Activated naive CD4-positive, alpha-beta T cell (primary cell): ENCODE results near the gene GRID1.
"Not testable (repeated sequence)": the region's sequence is repeated elsewhere in the genome, so short reads cannot be mapped to it uniquely, and the experiment has no call there.

ENCODE experiments used
- DNase-seq, 4 experiments: peaks; one replicate each; lab custom pipeline; 2025; lab: John Stamatoyannopoulos, UW

GRID1 gene

DNA sequence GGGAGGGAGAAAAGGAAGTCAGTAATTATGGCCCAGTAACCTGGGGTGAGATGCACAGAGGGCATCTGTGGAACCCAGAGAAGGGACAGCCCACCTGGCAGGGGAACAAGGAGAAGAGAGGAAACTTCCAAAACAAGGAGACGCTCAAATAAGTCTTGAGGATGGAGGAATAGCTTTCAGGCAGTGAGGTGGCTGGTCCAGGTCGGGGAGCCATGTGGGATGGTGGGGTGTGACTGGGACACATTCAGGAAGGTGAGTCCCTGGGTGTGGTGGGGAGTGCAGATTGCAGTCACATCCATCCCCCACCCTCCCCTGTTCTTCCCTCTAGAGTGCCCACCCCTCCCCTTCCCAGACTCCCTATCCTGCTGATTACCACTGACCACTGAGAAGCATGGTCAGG lies 175.4 kb downstream of the GRID1 start:
- DNase-seq: no peak

DNA sequence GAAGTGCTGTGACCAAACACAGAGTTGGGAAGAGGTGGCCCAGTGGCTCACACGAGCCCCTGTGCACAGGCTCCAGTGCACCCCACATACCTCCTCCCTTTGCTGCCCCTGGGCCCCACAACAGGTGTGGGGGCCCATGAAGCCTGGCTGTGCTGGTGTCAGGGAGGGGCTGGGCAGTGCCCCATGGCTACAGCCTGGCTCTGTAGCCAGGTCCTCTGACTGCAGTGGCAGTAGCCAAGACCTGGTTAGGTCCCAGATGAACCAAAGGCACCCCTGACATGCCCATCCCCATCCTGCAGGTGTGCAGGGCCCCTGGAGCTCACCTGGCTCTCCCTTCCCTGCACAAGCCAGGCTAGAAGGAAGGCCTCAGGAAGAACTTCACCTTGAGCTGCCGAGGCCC lies 176.3 kb downstream of the GRID1 start:
- DNase-seq: no peak

DNA sequence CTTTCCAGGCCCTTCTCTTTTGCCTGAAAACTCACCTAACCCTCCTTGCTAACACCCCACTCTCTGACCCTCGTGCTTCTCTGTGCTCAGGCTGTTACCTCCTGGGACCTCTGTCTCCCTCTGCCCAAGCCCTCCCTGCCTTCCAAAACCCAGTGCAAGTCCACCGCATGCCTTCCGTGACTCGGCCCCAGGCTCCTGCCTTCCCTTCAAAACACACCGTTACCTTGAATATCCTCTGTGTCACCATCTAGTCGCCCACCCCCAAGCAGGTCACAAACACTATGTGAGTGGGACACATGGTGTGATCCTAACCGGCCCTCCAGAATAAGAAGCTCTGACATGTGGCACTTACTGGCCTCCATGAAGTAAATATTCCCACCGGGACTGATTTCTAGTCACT lies 176.7 kb downstream of the GRID1 start:
- DNase-seq: no peak

DNA sequence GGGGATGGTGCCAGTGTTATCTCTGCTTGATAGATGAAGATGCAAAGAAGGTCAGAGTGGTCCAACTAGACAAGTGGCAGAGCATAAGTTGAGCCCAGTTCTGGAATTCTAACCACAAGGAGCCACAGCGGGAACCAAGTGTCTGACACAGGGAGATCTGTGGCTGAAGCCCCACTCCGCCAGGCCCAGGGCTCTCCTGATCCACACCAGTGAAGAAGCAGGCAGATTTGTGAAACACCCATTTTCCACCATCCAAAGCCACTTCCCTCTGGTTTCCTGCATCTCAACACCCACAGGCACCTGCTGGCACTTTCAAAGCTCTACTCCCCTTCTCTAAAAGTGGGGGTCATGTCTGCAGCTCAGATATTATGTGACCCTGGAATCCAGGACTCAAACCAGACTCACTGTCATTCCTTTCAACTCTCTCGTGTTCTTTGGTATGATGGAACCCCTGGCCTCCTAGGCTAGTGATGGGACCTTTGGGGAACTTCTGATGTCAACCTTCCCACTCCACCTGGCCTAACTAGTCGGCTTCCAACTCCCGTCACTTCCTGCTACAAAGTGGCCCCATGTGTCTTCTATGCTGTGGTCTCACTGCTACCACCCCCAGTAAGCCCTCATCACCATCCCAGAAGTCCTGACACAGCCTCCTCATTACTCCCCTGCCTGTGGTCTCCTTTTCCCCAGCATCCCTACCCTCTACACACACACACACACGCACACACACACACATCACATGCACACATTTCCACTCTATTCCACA lies 177.6 kb downstream of the GRID1 start:
- DNase-seq: no peak

DNA sequence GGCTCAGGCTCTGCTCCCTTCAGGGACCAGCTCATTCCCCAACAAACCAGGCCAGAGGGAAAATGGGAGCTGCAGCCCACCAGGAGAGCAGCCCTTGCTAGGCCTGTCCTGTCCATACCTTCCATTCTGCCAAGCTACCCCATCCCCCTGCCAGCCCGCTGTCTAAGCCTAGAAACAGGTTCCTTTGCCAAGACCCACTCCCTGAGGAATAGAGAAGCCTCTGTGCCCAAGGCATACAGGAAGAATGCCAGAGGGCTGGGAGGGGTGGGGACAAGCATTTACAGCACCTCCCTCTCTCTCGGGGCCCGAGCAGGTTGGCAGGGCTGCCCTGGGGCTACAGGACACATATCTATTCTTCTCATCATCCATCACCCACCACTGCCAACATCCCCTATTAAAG lies 178.3 kb downstream of the GRID1 start:
- no peak for DNase-seq

DNA sequence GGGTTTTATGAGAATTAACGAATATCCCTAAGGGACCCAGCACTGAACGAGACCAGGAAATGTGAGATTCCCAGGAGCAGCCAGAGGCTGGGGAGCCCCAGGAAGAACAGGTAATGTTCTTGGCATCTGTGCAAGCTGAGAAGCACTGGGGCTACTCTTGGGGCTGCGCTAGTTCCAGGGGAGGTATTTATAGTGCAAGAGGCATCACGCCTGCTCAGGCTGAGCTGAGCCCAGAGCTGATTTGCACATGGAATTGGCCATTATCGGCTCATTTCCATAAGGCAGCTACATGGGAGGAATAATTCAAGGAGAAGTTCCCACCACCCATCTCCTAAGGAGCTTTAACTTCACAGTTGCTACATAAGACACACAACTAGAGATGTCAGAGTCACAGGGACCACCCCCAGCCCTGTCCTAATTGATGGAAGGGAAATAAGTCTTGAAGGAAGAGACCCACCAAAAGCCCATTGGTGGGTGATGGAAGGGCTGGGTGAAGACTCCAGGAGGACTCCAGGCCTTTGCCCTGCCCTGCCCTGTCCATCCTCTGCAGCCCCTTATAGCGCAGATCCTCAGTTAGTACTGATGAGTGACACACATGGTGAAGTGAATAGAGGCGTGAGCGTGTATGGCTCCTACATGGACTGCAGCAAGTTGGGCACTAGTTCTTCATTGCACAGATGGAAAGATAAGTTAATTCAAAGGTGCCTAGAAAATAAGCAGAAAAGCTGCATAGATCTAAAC lies 178.9 kb downstream of the GRID1 start:
- no peak for DNase-seq

DNA sequence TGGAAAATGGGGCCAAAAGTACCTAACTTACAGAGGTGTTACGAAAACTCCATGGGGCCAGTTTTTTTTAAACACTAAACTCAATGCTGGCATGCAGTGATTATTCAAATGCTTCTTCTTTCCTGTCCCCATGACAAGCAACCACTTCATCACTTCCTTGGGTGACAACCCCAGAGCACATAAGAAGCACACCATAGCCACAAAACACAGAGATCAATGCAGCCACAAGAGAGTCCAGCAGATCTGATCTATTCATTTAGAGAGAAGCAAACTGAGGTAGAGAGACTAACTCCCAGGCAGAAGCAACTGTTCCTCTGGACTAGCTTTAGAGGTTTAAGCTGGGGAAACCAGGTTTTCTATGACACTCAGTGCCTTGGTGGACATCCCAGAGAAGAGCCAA lies 180.0 kb downstream of the GRID1 start:
- no peak for DNase-seq

DNA sequence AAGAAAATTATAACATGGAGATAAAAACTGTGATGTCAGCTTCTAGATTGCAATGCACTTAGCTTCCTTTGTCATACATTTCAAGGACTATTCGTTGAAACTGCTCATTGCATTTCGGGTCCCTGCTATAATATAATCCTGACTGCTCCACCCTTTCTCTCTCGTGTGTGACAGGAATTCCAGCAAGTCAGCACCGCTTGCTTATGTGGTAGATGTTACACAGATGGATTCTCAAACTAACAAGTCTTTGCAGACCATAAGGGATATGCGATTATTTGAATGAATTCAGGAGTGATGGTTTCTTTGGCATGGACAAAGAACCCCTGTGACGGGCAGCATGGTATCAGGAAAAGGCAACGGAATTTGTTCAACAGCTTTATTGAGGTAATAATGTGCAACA lies 184.0 kb downstream of the GRID1 start:
- DNase-seq: no peak

DNA sequence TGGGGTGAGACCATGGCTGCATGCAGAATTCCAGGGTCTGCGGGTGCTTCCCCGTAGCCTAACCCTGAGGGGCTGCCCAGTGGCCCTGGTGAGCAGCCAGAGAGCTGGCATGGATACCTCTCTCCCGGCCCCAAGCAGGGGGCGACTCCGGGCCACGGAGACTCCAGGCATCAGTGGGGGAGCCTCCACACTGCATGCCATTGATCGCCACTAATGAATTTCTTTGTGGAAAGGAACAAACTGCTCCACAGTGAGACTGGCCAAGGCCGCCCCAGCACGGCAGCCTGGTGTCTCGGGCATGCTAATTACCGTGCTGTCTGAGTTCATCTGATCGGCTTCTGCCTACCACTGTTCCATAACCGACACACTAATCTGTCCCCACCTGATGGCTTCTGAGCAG lies 184.4 kb downstream of the GRID1 start:
- DNase-seq: no peak

DNA sequence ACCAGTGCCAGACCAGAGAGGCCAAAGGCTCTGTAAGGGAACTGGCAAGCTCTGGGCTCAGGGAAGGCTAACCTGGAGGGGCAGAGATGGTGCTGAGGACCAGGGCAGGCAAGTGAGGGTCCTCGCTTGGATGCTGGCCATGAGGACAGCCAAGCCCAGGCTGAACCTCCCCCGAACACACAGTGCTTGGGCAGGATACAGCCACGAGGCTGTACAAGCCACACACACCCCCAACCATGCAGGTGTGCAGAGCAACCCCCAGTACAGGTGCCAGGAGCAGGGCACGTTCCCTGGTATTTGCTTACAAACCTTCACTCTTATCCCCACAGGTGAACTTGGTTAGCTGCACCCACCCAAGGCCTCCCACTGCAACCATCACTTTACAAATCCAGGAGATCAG lies 185.7 kb downstream of the GRID1 start:
- no peak for DNase-seq

DNA sequence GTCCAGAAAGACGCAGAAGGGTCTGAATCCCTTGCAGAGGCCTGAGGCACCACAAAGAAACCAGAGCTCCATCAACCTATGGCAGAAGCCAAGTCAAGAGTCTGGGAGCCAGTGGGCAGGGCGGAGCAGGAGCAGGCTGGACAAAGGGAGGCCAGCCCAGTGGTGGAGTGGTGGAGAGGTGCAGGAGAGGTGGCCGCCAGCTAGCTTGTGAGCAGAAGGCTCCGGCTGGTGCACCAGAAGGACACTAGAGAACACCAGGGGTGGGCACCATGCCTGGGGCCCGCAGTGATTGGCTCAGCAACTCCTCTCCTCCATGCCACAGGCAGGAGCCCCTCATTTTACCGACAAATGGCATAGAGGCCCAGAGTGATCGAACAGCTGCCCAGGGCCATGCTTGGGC lies 186.6 kb downstream of the GRID1 start:
- DNase-seq: no peak

DNA sequence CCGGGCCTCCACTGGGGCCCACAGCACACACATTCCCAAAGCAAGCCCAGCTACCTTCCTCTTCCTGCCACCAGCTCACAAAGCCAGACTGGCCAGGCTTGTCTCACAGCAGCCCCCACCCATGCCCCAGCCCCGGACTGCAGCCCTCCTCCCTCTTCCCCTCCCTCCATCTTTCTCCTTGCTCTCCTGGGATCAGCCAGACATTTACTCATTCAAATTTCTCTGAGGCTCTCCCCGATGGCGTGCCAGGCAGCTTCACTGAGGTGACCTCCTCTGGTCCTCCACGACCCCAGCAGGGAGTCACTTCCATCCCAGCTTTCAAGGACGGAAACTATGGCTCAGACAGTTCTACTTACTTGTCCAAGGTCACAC lies 187.5 kb downstream of the GRID1 start:
- DNase-seq: no peak

DNA sequence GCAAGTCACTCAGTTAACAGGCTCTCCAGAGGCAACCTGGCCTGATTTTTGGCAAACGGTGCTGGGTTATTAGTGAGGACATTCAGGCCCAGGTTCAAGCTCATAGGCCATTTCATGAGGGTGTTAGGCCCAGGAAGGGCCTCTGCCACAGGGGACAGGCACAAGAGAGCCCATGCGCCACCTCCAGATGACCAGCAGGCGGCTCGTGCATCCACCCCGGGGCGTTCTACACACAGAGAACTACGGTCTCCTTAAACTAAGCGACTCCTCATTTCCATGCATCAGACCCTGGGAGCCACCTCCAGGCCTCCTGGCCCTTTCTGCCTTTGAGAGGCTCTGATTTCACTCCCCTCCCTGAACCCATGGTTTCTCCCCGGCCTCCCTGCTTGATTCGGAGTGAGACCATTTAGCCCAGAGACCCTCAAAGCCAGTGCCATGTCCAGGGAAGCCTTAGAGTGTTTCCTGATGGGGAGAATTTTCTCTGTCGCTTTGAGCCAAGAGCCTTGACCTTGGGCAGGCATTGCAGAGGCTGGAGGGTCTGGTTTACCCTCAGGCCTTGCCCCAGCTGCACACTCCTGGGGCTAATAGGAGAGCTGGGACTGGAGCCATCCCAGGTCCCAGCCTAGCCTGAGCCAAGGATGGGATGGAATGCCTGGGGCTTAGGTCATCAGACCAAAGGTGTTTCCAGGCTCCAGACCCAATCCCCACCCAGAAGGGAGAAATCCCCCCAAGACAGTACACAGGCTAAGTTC lies 188.0 kb downstream of the GRID1 start:
- DNase-seq: no peak

DNA sequence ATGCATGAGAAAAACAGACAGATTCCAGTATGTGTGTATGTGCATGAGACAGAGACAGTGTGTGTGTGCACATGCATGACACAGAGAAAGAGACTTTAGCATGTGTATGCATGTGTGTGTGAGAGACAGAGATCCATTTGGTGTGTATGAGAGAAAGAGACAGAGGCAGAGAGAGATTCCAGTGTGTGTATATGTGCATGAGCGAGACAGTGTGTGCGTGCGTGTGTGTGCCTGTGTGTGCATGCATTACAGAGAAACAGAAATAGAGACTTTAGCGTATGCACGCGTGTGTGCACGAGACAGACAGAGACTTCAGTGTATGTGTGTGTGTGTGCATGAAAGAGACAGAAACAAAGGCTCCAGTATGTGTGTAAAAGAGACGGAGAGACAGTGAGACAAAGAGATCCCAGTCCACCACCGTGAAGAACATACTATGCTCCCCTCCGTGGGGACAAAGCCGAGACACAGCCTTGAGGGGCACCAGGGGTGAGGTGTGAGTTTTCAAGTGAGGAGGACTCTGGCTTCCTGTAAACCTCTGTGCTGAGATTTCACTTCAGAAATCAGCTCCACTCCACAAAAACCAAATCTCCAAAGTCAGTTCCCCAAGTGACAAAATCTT lies 188.9 kb downstream of the GRID1 start:
- no peak for DNase-seq

DNA sequence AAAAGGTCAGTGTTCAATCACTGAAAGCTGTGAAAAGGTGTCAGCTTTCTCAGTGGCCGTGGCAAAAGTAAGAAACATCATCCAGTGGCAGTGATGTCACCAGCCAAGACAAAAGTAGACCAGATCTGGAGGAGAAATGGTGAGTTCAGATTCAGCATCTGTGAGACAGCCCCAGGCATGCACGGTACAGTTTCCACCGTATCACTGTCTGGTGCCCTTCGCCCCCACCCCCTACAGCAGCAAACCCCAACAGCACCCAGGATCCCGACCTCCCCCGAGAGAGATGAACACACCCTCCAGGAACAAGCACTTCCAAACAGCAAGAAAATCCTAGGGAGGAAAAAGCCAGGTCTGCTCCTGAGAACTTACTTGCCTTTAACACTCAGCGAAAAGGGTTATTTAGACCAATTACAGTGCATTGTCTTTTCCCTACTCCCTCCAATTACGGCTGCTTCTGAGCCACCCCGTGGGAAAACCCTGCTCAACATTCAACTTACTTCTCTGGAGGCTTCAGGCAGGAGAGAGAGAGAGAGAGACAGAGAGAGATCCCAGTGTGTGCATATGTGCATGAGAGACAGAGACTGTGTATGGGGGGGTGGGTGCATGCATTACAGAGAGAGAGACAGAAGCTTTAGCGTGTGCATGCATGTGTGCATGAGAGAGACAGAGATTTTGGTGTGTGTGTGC lies 189.6 kb downstream of the GRID1 start:
- no peak for DNase-seq

DNA sequence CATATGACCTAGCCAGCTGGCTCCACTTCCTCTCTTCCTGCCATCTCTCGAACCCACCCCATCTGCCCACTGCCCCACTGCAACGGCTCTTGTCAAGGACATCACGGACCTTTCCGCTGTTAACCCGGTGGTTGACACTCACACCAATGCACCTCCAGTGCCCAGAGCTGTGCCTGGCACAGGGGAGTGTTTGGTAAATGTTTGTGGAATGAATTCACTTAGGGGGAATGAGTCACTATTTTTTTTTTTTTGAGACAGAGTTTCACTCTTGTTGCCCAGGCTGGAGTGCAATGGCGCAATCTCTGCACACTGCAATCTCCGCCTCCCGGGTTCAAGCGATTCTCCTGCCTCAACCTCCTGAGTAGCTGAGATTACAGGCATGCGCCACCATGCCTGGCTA lies 191.1 kb downstream of the GRID1 start:
- not testable (repeated sequence) for DNase-seq

DNA sequence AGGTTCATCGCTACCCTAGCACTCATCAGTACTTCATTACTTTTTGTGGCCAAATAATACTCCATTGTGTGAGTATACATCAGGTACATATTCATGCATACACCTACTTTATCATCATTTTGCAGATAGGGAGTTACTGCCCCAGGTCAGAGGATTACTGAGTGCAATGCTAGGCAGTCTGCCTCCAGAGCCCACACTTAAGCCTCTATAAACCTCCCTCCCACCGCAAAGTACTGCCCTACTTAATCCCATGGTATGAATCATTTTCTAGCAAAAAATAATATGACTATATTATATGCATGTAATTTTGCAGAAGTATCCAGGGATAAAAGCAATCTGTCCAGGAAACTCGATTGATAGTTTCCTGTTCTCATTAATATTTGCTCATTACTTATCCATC lies 194.3 kb downstream of the GRID1 start:
- DNase-seq: no peak

DNA sequence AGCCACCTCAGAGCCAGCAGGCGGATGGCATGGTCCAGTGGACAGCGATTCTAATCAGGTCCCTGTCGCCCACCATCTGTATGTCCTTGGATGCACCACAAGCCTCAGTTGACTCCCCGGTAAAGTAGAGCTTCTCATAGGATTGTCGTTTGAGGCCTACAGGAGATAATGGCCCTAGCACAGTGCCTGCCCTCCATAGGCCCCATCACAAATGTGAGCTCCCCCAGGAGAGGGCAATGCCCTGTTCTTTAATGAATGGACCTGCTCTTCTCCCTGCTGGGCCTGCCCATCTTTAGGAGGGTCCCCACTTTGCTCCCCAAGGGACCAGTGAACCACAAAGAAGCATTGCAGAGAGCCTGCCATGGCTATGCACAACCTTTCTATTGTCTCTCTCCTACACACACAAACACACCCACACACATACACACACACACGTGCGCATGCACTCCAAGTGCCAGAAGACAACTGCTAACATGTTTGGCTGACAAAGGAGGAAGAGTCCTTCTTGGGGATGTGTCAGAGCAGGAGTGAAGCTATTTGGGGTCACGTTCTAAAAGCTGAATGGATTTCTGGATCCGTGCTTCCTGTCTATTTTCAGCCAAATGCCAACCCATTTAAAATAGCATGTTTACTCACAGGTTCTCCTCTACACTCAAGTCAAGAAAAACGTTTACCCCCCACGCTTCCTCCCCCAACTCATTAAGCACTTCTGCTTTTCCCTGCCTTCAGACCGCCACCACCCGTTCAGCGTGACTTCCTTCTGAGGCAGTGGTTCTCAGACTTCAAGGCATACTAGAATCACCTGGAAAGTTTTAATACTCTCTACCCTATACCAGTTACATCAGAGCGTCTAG lies 196.1 kb downstream of the GRID1 start:
- DNase-seq: no peak

DNA sequence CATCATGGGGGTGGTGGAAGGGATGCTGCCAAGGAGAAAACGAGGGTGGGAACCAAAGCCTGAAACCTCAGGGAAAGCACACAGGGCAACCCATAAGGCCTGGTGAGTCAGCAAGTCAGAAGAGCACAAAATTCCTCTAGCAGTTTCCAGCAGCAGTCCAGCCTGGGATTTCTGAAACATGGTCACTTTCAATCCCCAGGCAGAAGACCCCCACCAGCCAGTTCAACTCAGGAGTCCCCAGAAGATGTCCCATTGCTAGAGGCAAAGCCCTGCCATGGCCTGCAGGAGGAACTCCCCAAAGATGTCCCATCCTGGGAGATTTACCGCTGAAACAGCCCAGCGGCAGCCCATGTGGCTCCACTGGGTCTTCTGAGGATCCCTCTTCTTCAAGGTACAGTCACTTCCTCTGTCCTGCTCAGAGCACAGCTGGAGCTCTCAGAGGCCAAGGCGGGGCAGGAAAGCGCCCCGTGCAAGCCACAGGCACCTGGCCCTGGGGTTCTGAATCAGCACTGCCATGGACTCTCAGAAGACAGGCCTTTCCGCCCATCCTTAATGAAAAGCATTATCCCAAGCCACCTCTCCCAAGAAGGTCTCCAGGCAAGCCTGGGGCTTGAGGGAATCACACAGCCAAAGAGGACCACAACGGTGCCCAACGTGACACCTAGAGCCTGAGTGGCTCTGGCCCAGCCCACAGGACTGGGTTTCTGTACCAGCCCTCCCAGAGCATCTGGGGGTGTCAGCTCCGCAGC lies 196.9 kb downstream of the GRID1 start:
- no peak for DNase-seq

DNA sequence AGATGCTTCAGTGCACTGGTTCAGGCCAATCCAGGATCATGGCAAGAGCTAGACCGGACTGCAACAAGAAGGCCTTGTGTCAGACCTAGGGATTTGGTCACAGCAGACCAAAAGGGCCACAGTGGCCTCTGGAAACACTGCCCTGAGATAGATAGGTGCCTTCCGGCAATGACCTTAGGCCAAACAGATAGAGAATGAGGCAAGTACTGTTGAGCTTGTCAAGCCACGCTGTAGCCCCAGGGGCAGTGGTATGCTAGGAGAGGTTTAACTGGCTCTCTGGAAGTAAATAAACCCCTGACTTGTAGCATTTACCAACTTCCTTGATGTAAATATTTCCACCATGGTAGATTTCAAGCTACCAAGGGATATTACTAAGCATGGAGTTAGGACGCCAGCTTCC lies 197.5 kb downstream of the GRID1 start:
- no peak for DNase-seq
